GM23248 (cell line): ENCODE results near the gene LGR6. TPM values are rescaled to one million over a fixed set of nuclear protein-coding genes. Genes with fewer than 3 reads are reported as not detected.

ENCODE experiments used
- DNase-seq: peaks from one replicate; pipeline ENCODE4 v3.0.0-alpha.2; 2015
- H2AFZ ChIP-seq: fragments of 200-600 bp; sonication (generic); 2 replicates; pipeline ENCODE4 v1.6.1; 2016; ENCODE audit warnings: antibody characterized with exemption
- H3F3A ChIP-seq: fragments of 200-600 bp; sonication (generic); 2 replicates; pipeline ENCODE4 v1.6.1; 2016; ENCODE audit warnings: mild to moderate bottlenecking, antibody characterized with exemption, mixed run types; ENCODE audit not compliant: insufficient read depth
- H3K27ac ChIP-seq: fragments of 200-600 bp; sonication (generic); 2 replicates; pipeline ENCODE4 v1.5.1; 2016; ENCODE audit warnings: mild to moderate bottlenecking
- H3K27me3 ChIP-seq: fragments of 200-600 bp; sonication (generic); replicated peaks from 2 replicates; pipeline ENCODE4 v1.6.1; 2016; ENCODE audit warnings: mild to moderate bottlenecking; ENCODE audit not compliant: insufficient read depth
- H3K36me3 ChIP-seq: fragments of 200-600 bp; sonication (generic); 2 replicates; pipeline ENCODE4 v1.6.1; 2016; ENCODE audit warnings: low read depth, mild to moderate bottlenecking
- H3K4me1 ChIP-seq: fragments of 200-600 bp; sonication (generic); 2 replicates; pipeline ENCODE4 v1.6.1; 2016; ENCODE audit warnings: mild to moderate bottlenecking; ENCODE audit not compliant: insufficient read depth
- H3K4me2 ChIP-seq: fragments of 200-600 bp; sonication (generic); one replicate; pipeline ENCODE4 v1.6.1; 2016; ENCODE audit warnings: mild to moderate bottlenecking; ENCODE audit not compliant: unreplicated experiment
- H3K4me3 ChIP-seq: fragments of 200-600 bp; sonication (generic); 2 replicates; pipeline ENCODE4 v1.5.1; 2016; ENCODE audit warnings: mild to moderate bottlenecking
- H3K79me2 ChIP-seq: fragments of 200-600 bp; sonication (generic); 2 replicates; pipeline ENCODE4 v1.6.1; 2016; ENCODE audit warnings: mild to moderate bottlenecking; ENCODE audit not compliant: insufficient read depth
- H3K9ac ChIP-seq: fragments of 200-600 bp; sonication (generic); 2 replicates; pipeline ENCODE4 v1.6.1; 2016; ENCODE audit warnings: mild to moderate bottlenecking
- H3K9me2 ChIP-seq: fragments of 200-600 bp; sonication (generic); 2 replicates; pipeline ENCODE4 v1.6.1; 2016; ENCODE audit warnings: mixed run types, mild to moderate bottlenecking, moderate library complexity; ENCODE audit not compliant: insufficient read depth
- H3K9me3 ChIP-seq: fragments of 200-600 bp; sonication (generic); one replicate; pipeline ENCODE4 v1.6.1; 2017; ENCODE audit warnings: low read depth
- H4K20me1 ChIP-seq: fragments of 200-600 bp; sonication (generic); 2 replicates; pipeline ENCODE4 v1.6.0; 2016; ENCODE audit not compliant: insufficient read depth
- EZH2 ChIP-seq: fragments of 200-600 bp; sonication (generic); IDR thresholded peaks from 2 replicates; pipeline ENCODE4 v1.6.1; 2018; ENCODE audit warnings: antibody characterized with exemption, mild to moderate bottlenecking; ENCODE audit not compliant: insufficient read depth, poor library complexity, severe bottlenecking
- EZH2phosphoT487 ChIP-seq: fragments of 200-600 bp; sonication (generic); IDR thresholded peaks from 2 replicates; pipeline ENCODE4 v1.6.1; 2018; ENCODE audit warnings: antibody characterized with exemption, moderate library complexity, mild to moderate bottlenecking, low read depth; ENCODE audit not compliant: insufficient read depth
- WGBS, 2 experiments: methylation state at CpG; one replicate each; pipeline ENCODE4 v1.1.6; 2015 to 2017; ENCODE audit warnings: low lambda C conversion rate in 2 of 2, low coverage in 1 of 2; ENCODE audit errors: missing lambda C conversion rate in 2 of 2; 5-methylcytosine and 5-hydroxymethylcytosine counted together
- in situ Hi-C: fragments of 300-500 bp; cut with MboI; formaldehyde crosslinking; loops from 2 replicates; pipeline ENCODE4 v1.15.0; 2020
- polyA plus RNA-seq: library from polyadenylated mRNA; unstranded; fragments of >200 nt; fragmentation: Nextera tagmentation; extraction: Ambion mirVana; gene quantifications from 2 replicates; pipeline ENCODE4 v1.2.1, GENCODE V29; 2016
- total RNA-seq: library from RNA; depleted of rRNA; stranded (reverse); fragments of >200 nt; shearing (Covaris generic); gene quantifications from 2 replicates; pipeline ENCODE4 v1.2.3, GENCODE V29; 2014

Gene LGR6
- total and polyA plus RNA-seq, 2 experiments from 2014 or later: not detected

DNA sequence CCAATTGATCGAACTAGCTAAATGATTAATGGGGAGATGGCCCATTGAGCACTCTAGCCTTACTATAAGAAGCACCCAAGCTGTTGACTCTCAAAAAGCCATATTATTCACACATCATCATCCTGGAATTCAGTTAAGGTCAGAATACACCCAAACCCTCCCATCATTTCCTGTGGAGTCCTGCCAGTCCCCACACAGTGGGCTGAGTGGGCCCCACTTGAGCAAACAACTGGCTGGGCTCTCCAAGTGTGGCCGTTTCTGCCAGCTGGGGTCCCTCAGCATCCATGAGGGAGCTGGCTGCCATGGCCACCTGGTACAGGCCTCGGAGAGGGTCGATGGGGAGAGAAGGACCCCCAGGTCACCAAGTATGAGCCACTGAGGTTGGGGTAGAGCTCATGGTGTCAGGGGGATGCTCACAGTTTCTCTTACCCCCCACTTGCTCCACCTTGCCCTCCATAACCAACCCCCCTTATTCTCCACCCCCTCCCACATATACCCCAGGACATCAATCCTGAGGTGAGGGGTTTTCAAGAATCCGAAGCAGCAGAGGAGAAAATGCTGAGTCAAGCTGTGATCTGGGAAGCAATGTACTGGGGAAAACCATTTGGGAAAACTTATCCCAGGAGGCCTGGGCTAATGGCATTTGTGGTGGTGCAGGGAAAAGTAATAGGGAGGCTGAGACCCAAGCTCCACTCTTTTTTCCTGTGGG, 87.9 kb downstream of the LGR6 start:
- Histone ChIP-seq H3K4me3 (0 out of 2 replicates have a peak overlapping the region, but pooled peaks have one; percentile 9), H3K9me3 (no peaks in the 10 kb centered on the region), H4K20me1 (no peaks in the 10 kb centered on the region), H3K4me1 (peaks cover 55% of the 10 kb centered on the region), H3K79me2 (no peaks in the 10 kb centered on the region), H3K36me3 (no peaks in the 10 kb centered on the region), H3K4me2 (peak overlapping the region; percentile 32), H2AFZ (no peak overlapping the region), H3K9me2 (no peaks in the 10 kb centered on the region), H3K9ac (no peak overlapping the region), H3F3A (peaks cover 39% of the 10 kb centered on the region), H3K27ac (no peak overlapping the region), H3K27me3 (no peaks in the 10 kb centered on the region)
- no peak for TF ChIP-seq EZH2
- no peak for TF ChIP-seq EZH2phosphoT487
- DNase-seq: peak; percentile 69
- WGBS, 2 experiments: 54 to 61% methylated on average over 5 of the region's 5 CpGs
- in situ Hi-C loops: no loop called here

- H2AFZ ChIP-seq: no peak overlapping the region
- peaks cover 55% of the 10 kb centered on the region for H3K4me1 ChIP-seq
- H3K4me2 ChIP-seq: peak overlapping the region; percentile 32
- DNase-seq: no peak
- no peak overlapping the region for H3K9ac ChIP-seq
- no peaks in the 10 kb centered on the region for H3K36me3 ChIP-seq
- peaks cover 39% of the 10 kb centered on the region for H3F3A ChIP-seq
- H3K4me3 ChIP-seq: no peak overlapping the region
- no peaks in the 10 kb centered on the region for H4K20me1 ChIP-seq
- H3K79me2 ChIP-seq: no peaks in the 10 kb centered on the region
- in situ Hi-C loops: no loop called here
- H3K27ac ChIP-seq: no peak overlapping the region
- TF ChIP-seq EZH2: no peak
- no peak for TF ChIP-seq EZH2phosphoT487
- 96 to 98% methylated on average over 5 of the region's 5 CpGs for WGBS, 2 experiments
- H3K27me3 ChIP-seq: no peaks in the 10 kb centered on the region
- no peaks in the 10 kb centered on the region for H3K9me2 ChIP-seq
- H3K9me3 ChIP-seq: no peaks in the 10 kb centered on the region
These were observed 88.4 kb downstream of the LGR6 start for GRCh38 chr1:202282025-202282371.

GRCh38 chr1:202282596-202283283, 89.1 kb downstream of the LGR6 start:
- H2AFZ ChIP-seq: no peak overlapping the region
- H3K9me3 ChIP-seq: no peaks in the 10 kb centered on the region
- DNase-seq: no peak
- H3K36me3 ChIP-seq: no peaks in the 10 kb centered on the region
- 83 to 94% methylated on average over 7 of the region's 7 CpGs for WGBS, 2 experiments
- no peaks in the 10 kb centered on the region for H3K79me2 ChIP-seq
- no peaks in the 10 kb centered on the region for H4K20me1 ChIP-seq
- no peak overlapping the region for H3K27ac ChIP-seq
- peak overlapping the region; percentile 39 for H3K4me2 ChIP-seq
- no peaks in the 10 kb centered on the region for H3K27me3 ChIP-seq
- peaks cover 39% of the 10 kb centered on the region for H3F3A ChIP-seq
- peaks cover 55% of the 10 kb centered on the region for H3K4me1 ChIP-seq
- H3K4me3 ChIP-seq: no peak overlapping the region
- H3K9ac ChIP-seq: no peak overlapping the region
- in situ Hi-C loops: no loop called here
- TF ChIP-seq EZH2 (no peak), EZH2phosphoT487 (no peak)
- no peaks in the 10 kb centered on the region for H3K9me2 ChIP-seq

DNA sequence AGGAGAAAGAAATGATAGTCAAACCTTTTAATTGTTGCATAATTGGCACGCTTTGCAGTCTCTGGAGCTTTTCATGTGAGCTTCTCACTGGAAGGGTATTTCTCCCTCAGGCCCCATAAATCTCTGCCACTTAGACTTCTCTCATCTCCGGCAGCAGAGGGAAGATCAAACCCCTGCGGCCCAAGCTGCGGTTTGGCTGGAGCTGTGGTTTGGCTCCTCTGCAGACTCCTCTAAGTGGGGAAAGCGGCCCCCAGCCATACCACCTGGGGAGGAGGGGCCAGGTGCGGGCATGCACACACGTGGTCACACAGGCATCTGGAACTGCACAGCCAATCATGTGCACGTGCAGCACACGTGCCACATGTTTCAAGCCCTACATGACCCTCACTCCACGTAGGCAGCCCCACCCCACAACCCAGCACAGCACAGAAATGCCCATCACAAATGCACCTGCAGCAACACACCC, 89.8 kb downstream of the LGR6 start:
- Histone ChIP-seq H3K27ac (no peak overlapping the region), H3K79me2 (no peaks in the 10 kb centered on the region), H3K9me2 (no peaks in the 10 kb centered on the region), H3K36me3 (no peaks in the 10 kb centered on the region), H3K4me1 (peaks cover 55% of the 10 kb centered on the region), H3K4me2 (peak overlapping the region; percentile 39), H3K9ac (no peak overlapping the region), H2AFZ (no peak overlapping the region), H3F3A (peaks cover 39% of the 10 kb centered on the region), H4K20me1 (no peaks in the 10 kb centered on the region), H3K27me3 (no peaks in the 10 kb centered on the region), H3K9me3 (no peaks in the 10 kb centered on the region), H3K4me3 (no peak overlapping the region)
- in situ Hi-C loops: no loop called here
- WGBS, 2 experiments: 3 to 6% methylated on average over 8 to 10 of the region's 10 CpGs
- TF ChIP-seq EZH2 (no peak), EZH2phosphoT487 (peak; percentile 67; the same call in 1 of the 2 replicates)
- DNase-seq: peak; percentile 85
